Activated CD4-positive, alpha-beta T cell treated with anti-CD3 and anti-CD28 coated beads, Interleukin-2, amount 50 U/mL, for 16 hours (primary cell): ENCODE results near the gene POLDIP2.
"Not testable (repeated sequence)": the region's sequence is repeated elsewhere in the genome, so short reads cannot be mapped to it uniquely, and the experiment has no call there.

ENCODE experiments used
- DNase-seq: peaks from one replicate; pipeline ENCODE4 v3.0.0-alpha.2; 2020

Gene POLDIP2

GRCh38 chr17:28364665-28365363 lies 7.5 kb upstream of the POLDIP2 start, which contains the start of gene SEBOX:
Gene SEBOX, minus strand, starts transcription at chr17:28365199. Its CDS starts 48 bp downstream, at chr17:28365151.
- no peak for DNase-seq

GRCh38 chr17:28363776-28364650 lies 6.7 kb upstream of the POLDIP2 start:
- DNase-seq, result no peak

- DNase-seq, result no peak
Observed at GRCh38 chr17:28363186-28363585, 5.9 kb upstream of the POLDIP2 start.

GRCh38 chr17:28357901-28358197 lies 522 bp upstream of the POLDIP2 start:
- no peak for DNase-seq

- no peak for DNase-seq
Observed at GRCh38 chr17:28350271-28350670, 7.1 kb downstream of the POLDIP2 start.

GRCh38 chr17:28348979-28349378 lies 8.3 kb downstream of the POLDIP2 start:
- no peak for DNase-seq

GRCh38 chr17:28347261-28347891 lies 10.0 kb downstream of the POLDIP2 start:
- no peak for DNase-seq

GRCh38 chr17:28346746-28347246 lies 10.5 kb downstream of the POLDIP2 start:
- no peak for DNase-seq

GRCh38 chr17:28346199-28346580 lies 11.1 kb downstream of the POLDIP2 start:
- no peak for DNase-seq

GRCh38 chr17:28345419-28346198 lies 11.7 kb downstream of the POLDIP2 start:
- DNase-seq, result no peak

GRCh38 chr17:28344435-28344901 lies 12.9 kb downstream of the POLDIP2 start:
- no peak for DNase-seq

GRCh38 chr17:28344011-28344410 lies 13.3 kb downstream of the POLDIP2 start:
- no peak for DNase-seq

GRCh38 chr17:28343491-28343932 lies 13.8 kb downstream of the POLDIP2 start:
- no peak for DNase-seq

GRCh38 chr17:28342313-28342712 lies 15.0 kb downstream of the POLDIP2 start:
- DNase-seq, result no peak

- no peak for DNase-seq
Observed at GRCh38 chr17:28341516-28341915, 15.8 kb downstream of the POLDIP2 start.

GRCh38 chr17:28340374-28340773 lies 17.0 kb downstream of the POLDIP2 start:
- no peak for DNase-seq

- no peak for DNase-seq
Observed at GRCh38 chr17:28339431-28339830, 17.9 kb downstream of the POLDIP2 start.

- not testable (repeated sequence) for DNase-seq
Observed at GRCh38 chr17:28338769-28339212, 18.5 kb downstream of the POLDIP2 start.

- no peak for DNase-seq
Observed at GRCh38 chr17:28338056-28338768, 19.1 kb downstream of the POLDIP2 start.

GRCh38 chr17:28335959-28336871 lies 21.1 kb downstream of the POLDIP2 start:
- DNase-seq, result no peak
